ENCODE results near the gene UNC5B.

Gene UNC5B

GRCh38 chr10:71233482-71233892 is 21.1 kb downstream of the UNC5B start:
- Histone ChIP-seq H3K27me3 (replicated peaks; ENCODE audit: control insufficient read depth, insufficient read depth, low read length) (peaks cover 2% of the 10 kb centered on the region), H3K36me3 (ENCODE audit: control insufficient read depth, insufficient read depth, low read length) (no peaks in the 10 kb centered on the region), H3K4me3 (replicated peaks; ENCODE audit: low read depth, low read length) (no peak overlapping the region)
- no peak for DNase-seq (ENCODE audit: extremely low read depth, insufficient read length)
- TF ChIP-seq CTCF (IDR thresholded peaks at IDR 0.05; ENCODE audit: insufficient read depth, low read length, poor library complexity, severe bottlenecking): no peak

- no peak overlapping the region for H3K4me3 ChIP-seq (replicated peaks; ENCODE audit: low read depth, low read length)
- H3K27me3 ChIP-seq (replicated peaks; ENCODE audit: control insufficient read depth, insufficient read depth, low read length): peaks cover 2% of the 10 kb centered on the region
- DNase-seq (ENCODE audit: extremely low read depth, insufficient read length): no peak
- no peak for TF ChIP-seq CTCF (IDR thresholded peaks at IDR 0.05; ENCODE audit: insufficient read depth, low read length, poor library complexity, severe bottlenecking)
- no peaks in the 10 kb centered on the region for H3K36me3 ChIP-seq (ENCODE audit: control insufficient read depth, insufficient read depth, low read length)
Measured at GRCh38 chr10:71234004-71234894, 21.9 kb downstream of the UNC5B start.

GRCh38 chr10:71234970-71235685 is 22.8 kb downstream of the UNC5B start:
- Histone ChIP-seq H3K36me3 (ENCODE audit: control insufficient read depth, insufficient read depth, low read length) (no peaks in the 10 kb centered on the region), H3K4me3 (replicated peaks; ENCODE audit: low read depth, low read length) (no peak overlapping the region), H3K27me3 (replicated peaks; ENCODE audit: control insufficient read depth, insufficient read depth, low read length) (peaks cover 2% of the 10 kb centered on the region)
- DNase-seq (ENCODE audit: extremely low read depth, insufficient read length): no peak
- no peak for TF ChIP-seq CTCF (IDR thresholded peaks at IDR 0.05; ENCODE audit: insufficient read depth, low read length, poor library complexity, severe bottlenecking)

GRCh38 chr10:71235808-71236207 is 23.4 kb downstream of the UNC5B start:
- DNase-seq (ENCODE audit: extremely low read depth, insufficient read length): no peak
- H3K36me3 ChIP-seq (ENCODE audit: control insufficient read depth, insufficient read depth, low read length): no peaks in the 10 kb centered on the region
- TF ChIP-seq CTCF (IDR thresholded peaks at IDR 0.05; ENCODE audit: insufficient read depth, low read length, poor library complexity, severe bottlenecking): no peak
- peaks cover 2% of the 10 kb centered on the region for H3K27me3 ChIP-seq (replicated peaks; ENCODE audit: control insufficient read depth, insufficient read depth, low read length)
- H3K4me3 ChIP-seq (replicated peaks; ENCODE audit: low read depth, low read length): no peak overlapping the region

- no peak overlapping the region for H3K4me3 ChIP-seq (replicated peaks; ENCODE audit: low read depth, low read length)
Measured at GRCh38 chr10:71236286-71236685, 23.9 kb downstream of the UNC5B start.

More at GRCh38 chr10:71236286-71236685, 23.9 kb downstream of the UNC5B start:
- Histone ChIP-seq H3K27me3 (replicated peaks; ENCODE audit: control insufficient read depth, insufficient read depth, low read length) (peaks cover 2% of the 10 kb centered on the region), H3K36me3 (ENCODE audit: control insufficient read depth, insufficient read depth, low read length) (no peaks in the 10 kb centered on the region)
- no peak for TF ChIP-seq CTCF (IDR thresholded peaks at IDR 0.05; ENCODE audit: insufficient read depth, low read length, poor library complexity, severe bottlenecking)
- no peak for DNase-seq (ENCODE audit: extremely low read depth, insufficient read length)

Measured in GM06990 (cell line).